Smooth muscle cell (in vitro differentiated cells): ENCODE measurements around the gene CADM2. TPM values are rescaled to one million over a fixed set of nuclear protein-coding genes. Genes with fewer than 3 reads are reported as not detected.

ENCODE experiments used
- DNase-seq: peaks from one replicate; lab custom pipeline; 2025; ENCODE audit not compliant: unreplicated experiment; lab: John Stamatoyannopoulos, UW
- H2AFZ ChIP-seq: fragments of 200-600 bp; sonication (generic); 2 replicates; pipeline ENCODE4 v1.6.0; 2016; ENCODE audit warnings: antibody characterized with exemption, low read depth, mild to moderate bottlenecking
- H3F3A ChIP-seq: fragments of 200-600 bp; sonication (generic); 2 replicates; pipeline ENCODE4 v1.6.0; 2017; ENCODE audit warnings: antibody characterized with exemption, low read depth
- H3K27ac ChIP-seq: fragments of 200-600 bp; sonication (generic); 2 replicates; pipeline ENCODE4 v1.5.1; 2016; ENCODE audit warnings: low read depth, mild to moderate bottlenecking
- H3K27me3 ChIP-seq: fragments of 200-600 bp; sonication (generic); 2 replicates; pipeline ENCODE4 v1.6.1; 2016; ENCODE audit warnings: low read depth, mild to moderate bottlenecking
- H3K36me3 ChIP-seq: fragments of 200-600 bp; sonication (generic); 2 replicates; pipeline ENCODE4 v1.5.1; 2016; ENCODE audit warnings: low read depth
- H3K4me1 ChIP-seq: fragments of 200-600 bp; sonication (generic); 2 replicates; pipeline ENCODE4 v1.5.1; 2016; ENCODE audit warnings: low read depth
- H3K4me2 ChIP-seq: fragments of 200-600 bp; sonication (generic); 2 replicates; pipeline ENCODE4 v1.6.0; 2016; ENCODE audit warnings: mild to moderate bottlenecking
- H3K4me3 ChIP-seq: fragments of 200-600 bp; sonication (generic); 2 replicates; pipeline ENCODE4 v1.5.1; 2016; ENCODE audit warnings: mild to moderate bottlenecking
- H3K79me2 ChIP-seq: fragments of 200-600 bp; sonication (generic); 2 replicates; pipeline ENCODE4 v1.6.0; 2016; ENCODE audit warnings: low read depth, mild to moderate bottlenecking
- H3K9ac ChIP-seq: fragments of 200-600 bp; sonication (generic); 2 replicates; pipeline ENCODE4 v1.6.0; 2016; ENCODE audit warnings: low read depth
- H3K9me3 ChIP-seq: fragments of 200-600 bp; sonication (generic); replicated peaks from 2 replicates; pipeline ENCODE4 v1.5.1; 2016; ENCODE audit warnings: low read depth
- H4K20me1 ChIP-seq: fragments of 200-600 bp; sonication (generic); 2 replicates; pipeline ENCODE4 v1.6.0; 2016; ENCODE audit warnings: low read depth
- WGBS: methylation state at CpG from one replicate; pipeline ENCODE4 v1.1.7; 2016; ENCODE audit warnings: low lambda C conversion rate; 5-methylcytosine and 5-hydroxymethylcytosine counted together
- polyA plus RNA-seq: library from polyadenylated mRNA; unstranded; fragments of >200 nt; fragmentation: Nextera tagmentation; extraction: Ambion mirVana; gene quantifications from 2 replicates; pipeline ENCODE4 v1.2.1, GENCODE V29; 2016
- total RNA-seq: library from RNA; depleted of rRNA; stranded (reverse); fragments of >200 nt; gene quantifications from 2 replicates; pipeline ENCODE4 v1.2.3, GENCODE V29; 2014
- TF ChIP-seq, protein P1 (sequence below): fragments of 200-600 bp; sonication (generic); IDR thresholded peaks from 2 replicates; pipeline ENCODE4 v1.5.1; 2017; ENCODE audit warnings: borderline replicate concordance, mild to moderate bottlenecking, antibody characterized with exemption; ENCODE audit not compliant: insufficient read depth, poor library complexity, severe bottlenecking

Gene CADM2
- total and polyA plus RNA-seq, 2 experiments from 2014 or later, result 0.13 TPM; not detected in 1

GRCh38 chr3:85007195-85008094 is 48.7 kb downstream of the CADM2 start:
- WGBS, result 85% methylated on average over 7 of the region's 7 CpGs
- Histone ChIP-seq H3K36me3 (no peaks in the 10 kb centered on the region), H4K20me1 (no peaks in the 10 kb centered on the region), H3K79me2 (no peaks in the 10 kb centered on the region), H3K4me3 (no peak overlapping the region), H3K27me3 (no peaks in the 10 kb centered on the region), H3K27ac (no peak overlapping the region), H3K4me1 (no peaks in the 10 kb centered on the region), H2AFZ (no peak overlapping the region), H3F3A (no peaks in the 10 kb centered on the region), H3K9ac (no peak overlapping the region), H3K9me3 (no peaks in the 10 kb centered on the region), H3K4me2 (no peak overlapping the region)
- no peak for DNase-seq
- TF ChIP-seq, protein P1, sequence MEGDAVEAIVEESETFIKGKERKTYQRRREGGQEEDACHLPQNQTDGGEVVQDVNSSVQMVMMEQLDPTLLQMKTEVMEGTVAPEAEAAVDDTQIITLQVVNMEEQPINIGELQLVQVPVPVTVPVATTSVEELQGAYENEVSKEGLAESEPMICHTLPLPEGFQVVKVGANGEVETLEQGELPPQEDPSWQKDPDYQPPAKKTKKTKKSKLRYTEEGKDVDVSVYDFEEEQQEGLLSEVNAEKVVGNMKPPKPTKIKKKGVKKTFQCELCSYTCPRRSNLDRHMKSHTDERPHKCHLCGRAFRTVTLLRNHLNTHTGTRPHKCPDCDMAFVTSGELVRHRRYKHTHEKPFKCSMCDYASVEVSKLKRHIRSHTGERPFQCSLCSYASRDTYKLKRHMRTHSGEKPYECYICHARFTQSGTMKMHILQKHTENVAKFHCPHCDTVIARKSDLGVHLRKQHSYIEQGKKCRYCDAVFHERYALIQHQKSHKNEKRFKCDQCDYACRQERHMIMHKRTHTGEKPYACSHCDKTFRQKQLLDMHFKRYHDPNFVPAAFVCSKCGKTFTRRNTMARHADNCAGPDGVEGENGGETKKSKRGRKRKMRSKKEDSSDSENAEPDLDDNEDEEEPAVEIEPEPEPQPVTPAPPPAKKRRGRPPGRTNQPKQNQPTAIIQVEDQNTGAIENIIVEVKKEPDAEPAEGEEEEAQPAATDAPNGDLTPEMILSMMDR, result no peak

- no peak overlapping the region for H3K4me2 ChIP-seq
- H3F3A ChIP-seq, result no peaks in the 10 kb centered on the region
- no peaks in the 10 kb centered on the region for H3K27me3 ChIP-seq
- no peak overlapping the region for H3K9ac ChIP-seq
- H3K4me1 ChIP-seq, result no peaks in the 10 kb centered on the region
- no peaks in the 10 kb centered on the region for H4K20me1 ChIP-seq
- H3K4me3 ChIP-seq, result no peak overlapping the region
- no peaks in the 10 kb centered on the region for H3K36me3 ChIP-seq
- no peak overlapping the region for H3K27ac ChIP-seq
- DNase-seq, result no peak
- TF ChIP-seq, protein P1, result no peak
- H2AFZ ChIP-seq, result no peak overlapping the region
- H3K79me2 ChIP-seq, result no peaks in the 10 kb centered on the region
- whole genome bisulfite sequencing, result 74% methylated on average over 5 of the region's 5 CpGs
- H3K9me3 ChIP-seq, result no peaks in the 10 kb centered on the region
Measured at GRCh38 chr3:85020828-85021227, 62.0 kb downstream of the CADM2 start.

- Histone ChIP-seq H3K4me1 (no peaks in the 10 kb centered on the region), H3K4me2 (no peak overlapping the region), H3K9me3 (no peaks in the 10 kb centered on the region), H3K79me2 (no peaks in the 10 kb centered on the region), H3K9ac (no peak overlapping the region), H4K20me1 (no peaks in the 10 kb centered on the region), H3K36me3 (no peaks in the 10 kb centered on the region), H3K27ac (no peak overlapping the region), H3F3A (no peaks in the 10 kb centered on the region), H3K4me3 (no peak overlapping the region), H3K27me3 (no peaks in the 10 kb centered on the region), H2AFZ (no peak overlapping the region)
- TF ChIP-seq, protein P1, result no peak
- DNase-seq, result no peak
- 68% methylated on average over 7 of the region's 7 CpGs for WGBS
Measured at GRCh38 chr3:85030052-85030451, 71.3 kb downstream of the CADM2 start.
